HepG2 (cell line): ENCODE measurements around the gene EFNA3. TPM values are rescaled to one million over a fixed set of nuclear protein-coding genes. Genes with fewer than 3 reads are reported as not detected.

Experiments
- CBFB ChIP-seq: sonication (generic); formaldehyde crosslinking; IDR thresholded peaks from 2 replicates; pipeline ENCODE4 v1.4.0; 2020; ENCODE audit warnings: missing genetic modification reagents
- DR1 ChIP-seq: sonication (generic); formaldehyde crosslinking; IDR thresholded peaks from 2 replicates; pipeline ENCODE4 v1.8.0; 2021; ENCODE audit warnings: mild to moderate bottlenecking, missing genetic modification reagents, inconsistent platforms
- NFE2L1 ChIP-seq: sonication (generic); formaldehyde crosslinking; IDR thresholded peaks from 2 replicates; pipeline ENCODE4 v1.4.0; 2020; ENCODE audit warnings: missing genetic modification reagents, mild to moderate bottlenecking, borderline replicate concordance
- PTBP1 ChIP-seq: fragments of 200-400 bp; formaldehyde crosslinking; IDR thresholded peaks from 2 replicates; pipeline ENCODE4 v1.6.1; 2018; ENCODE audit warnings: low read length, low read depth; ENCODE audit not compliant: poor library complexity, severe bottlenecking
- REPIN1 ChIP-seq: sonication (generic); formaldehyde crosslinking; IDR thresholded peaks from 2 replicates; pipeline ENCODE4 v1.8.0; 2022; ENCODE audit warnings: missing genetic modification reagents, low read depth, mild to moderate bottlenecking, borderline replicate concordance
- SAFB2 ChIP-seq: sonication (generic); formaldehyde crosslinking; IDR thresholded peaks from 2 replicates; pipeline ENCODE4 v1.5.1; 2020; ENCODE audit warnings: missing genetic modification reagents, low read depth, mild to moderate bottlenecking, borderline replicate concordance
- SPEN ChIP-seq: sonication (generic); formaldehyde crosslinking; IDR thresholded peaks from 2 replicates; pipeline ENCODE4 v1.5.1; 2020; ENCODE audit warnings: low read depth, mild to moderate bottlenecking, missing genetic modification reagents
- STAG1 ChIP-seq: sonication (generic); formaldehyde crosslinking; IDR thresholded peaks from 2 replicates; pipeline ENCODE4 v1.4.0; 2020; ENCODE audit warnings: missing genetic modification reagents
- THYN1 ChIP-seq: sonication (generic); formaldehyde crosslinking; IDR thresholded peaks from 2 replicates; pipeline ENCODE4 v1.8.1; 2023; ENCODE audit warnings: low read depth, mild to moderate bottlenecking, moderate library complexity, missing genetic modification reagents, borderline replicate concordance
- ZMYM2 ChIP-seq: sonication (generic); formaldehyde crosslinking; IDR thresholded peaks from 2 replicates; pipeline ENCODE4 v1.8.0; 2022; ENCODE audit warnings: mild to moderate bottlenecking, missing genetic modification reagents
- polyA plus RNA-seq, 8 experiments: library from polyadenylated mRNA; depleted of rRNA in 3 of 8; stranded (reverse) in 7 of 8; unstranded in 1 of 8; fragments of >200 nt; fragmentation: Illumina TruSeq in 4 of 8; extraction: Trizol in 4 of 8; gene quantifications; 2 replicates each; pipeline versions ENCODE4 v1.2.1 to v1.2.3, GENCODE V29; 2011 to 2016; ENCODE audit warnings: low read depth in 4 of 8, missing spikeins in 1 of 8, mixed read lengths in 1 of 8; ENCODE audit not compliant: insufficient read depth in 1 of 8
- total RNA-seq, 5 experiments: library from RNA; depleted of rRNA; stranded (reverse); fragments of >200 nt; fragmentation: Illumina TruSeq; extraction: Trizol; gene quantifications; 2 replicates each; pipeline ENCODE4 v1.2.3, GENCODE V29; 2016; ENCODE audit warnings: low read depth in 1 of 5
- TF ChIP-seq, protein P1 (sequence below): sonication (generic); formaldehyde crosslinking; IDR thresholded peaks from 2 replicates; pipeline ENCODE4 v1.5.0; 2020; ENCODE audit warnings: missing genetic modification reagents
- TF ChIP-seq, protein P2 (sequence below): sonication (generic); formaldehyde crosslinking; IDR thresholded peaks from 2 replicates; pipeline ENCODE4 v1.8.1; 2023; ENCODE audit warnings: mild to moderate bottlenecking, missing genetic modification reagents
- TF ChIP-seq, protein P3 (sequence below): sonication (generic); formaldehyde crosslinking; IDR thresholded peaks from 2 replicates; pipeline ENCODE4; 2020; ENCODE audit warnings: missing genetic modification reagents, mild to moderate bottlenecking, borderline replicate concordance
- TF ChIP-seq, protein P4 (sequence below): IDR thresholded peaks from 2 replicates; pipeline ENCODE4 v1.6.1; 2016; ENCODE audit warnings: mild to moderate bottlenecking
- TF ChIP-seq, protein P5 (sequence below): IDR thresholded peaks from 2 replicates; pipeline ENCODE4 v1.6.1; 2018; ENCODE audit warnings: missing genetic modification reagents
- TF ChIP-seq, protein P6 (sequence below): sonication (generic); formaldehyde crosslinking; IDR thresholded peaks from 2 replicates; pipeline ENCODE4 v1.5.0; 2020; ENCODE audit warnings: missing genetic modification reagents
- TF ChIP-seq, protein P7 (sequence below): IDR thresholded peaks from 2 replicates; pipeline ENCODE4 v1.6.1; 2016; ENCODE audit warnings: control low read depth

EFNA3 gene
- total and polyA plus RNA-seq, 2 of the 13 experiments (the other 11 are each of a cell fraction or from before 2014, with no cell fraction given) = 1.0 to 5.7 TPM

DNA sequence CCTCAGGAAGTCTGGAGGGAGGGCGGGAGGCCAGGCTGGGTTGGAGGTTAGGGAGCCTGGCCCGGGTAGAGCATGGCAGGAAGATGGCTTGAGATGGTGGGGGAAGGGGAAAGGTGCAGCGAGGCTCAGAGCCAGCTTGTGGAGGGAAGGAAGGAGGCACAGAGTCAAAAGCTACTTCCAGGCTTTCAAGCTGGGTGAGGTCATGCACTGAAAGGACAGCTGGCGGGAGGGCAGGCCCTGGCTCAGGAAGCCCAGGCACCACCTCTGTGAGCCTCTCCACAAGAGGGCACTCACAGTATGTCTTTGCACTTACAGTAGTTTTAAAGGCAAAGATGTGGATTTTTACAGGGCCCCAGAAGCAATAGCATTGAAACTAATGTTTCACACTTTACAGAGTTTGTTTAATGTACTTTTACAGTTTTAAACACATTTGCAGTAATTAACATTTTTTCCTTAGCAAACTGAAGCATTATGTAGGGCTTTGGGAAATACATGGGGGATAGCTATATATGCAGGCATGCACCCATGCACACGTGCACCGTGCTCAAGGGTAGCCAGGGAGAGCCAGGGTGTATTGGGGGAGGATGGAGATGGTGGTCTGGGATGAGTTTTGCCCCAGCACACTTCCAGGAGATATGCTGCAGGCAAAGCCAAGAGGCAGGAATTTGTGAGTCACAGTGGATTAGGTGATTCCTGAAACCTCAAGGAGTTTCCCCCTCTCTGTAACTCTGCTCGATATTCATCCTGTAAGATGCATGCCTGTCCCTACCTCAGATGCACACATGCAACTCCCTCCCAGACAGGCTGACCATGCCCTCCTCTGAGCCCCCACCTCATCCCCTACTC is 33.6 kb upstream of the EFNA3 start (continued):
- TF ChIP-seq, protein P1, sequence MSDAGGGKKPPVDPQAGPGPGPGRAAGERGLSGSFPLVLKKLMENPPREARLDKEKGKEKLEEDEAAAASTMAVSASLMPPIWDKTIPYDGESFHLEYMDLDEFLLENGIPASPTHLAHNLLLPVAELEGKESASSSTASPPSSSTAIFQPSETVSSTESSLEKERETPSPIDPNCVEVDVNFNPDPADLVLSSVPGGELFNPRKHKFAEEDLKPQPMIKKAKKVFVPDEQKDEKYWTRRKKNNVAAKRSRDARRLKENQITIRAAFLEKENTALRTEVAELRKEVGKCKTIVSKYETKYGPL (CRISPR knock-in tag) = no peak
- no peak for TF ChIP-seq ZMYM2
- TF ChIP-seq, protein P2, sequence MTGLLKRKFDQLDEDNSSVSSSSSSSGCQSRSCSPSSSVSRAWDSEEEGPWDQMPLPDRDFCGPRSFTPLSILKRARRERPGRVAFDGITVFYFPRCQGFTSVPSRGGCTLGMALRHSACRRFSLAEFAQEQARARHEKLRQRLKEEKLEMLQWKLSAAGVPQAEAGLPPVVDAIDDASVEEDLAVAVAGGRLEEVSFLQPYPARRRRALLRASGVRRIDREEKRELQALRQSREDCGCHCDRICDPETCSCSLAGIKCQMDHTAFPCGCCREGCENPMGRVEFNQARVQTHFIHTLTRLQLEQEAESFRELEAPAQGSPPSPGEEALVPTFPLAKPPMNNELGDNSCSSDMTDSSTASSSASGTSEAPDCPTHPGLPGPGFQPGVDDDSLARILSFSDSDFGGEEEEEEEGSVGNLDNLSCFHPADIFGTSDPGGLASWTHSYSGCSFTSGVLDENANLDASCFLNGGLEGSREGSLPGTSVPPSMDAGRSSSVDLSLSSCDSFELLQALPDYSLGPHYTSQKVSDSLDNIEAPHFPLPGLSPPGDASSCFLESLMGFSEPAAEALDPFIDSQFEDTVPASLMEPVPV (CRISPR knock-in tag) = no peak
- TF ChIP-seq, protein P3, sequence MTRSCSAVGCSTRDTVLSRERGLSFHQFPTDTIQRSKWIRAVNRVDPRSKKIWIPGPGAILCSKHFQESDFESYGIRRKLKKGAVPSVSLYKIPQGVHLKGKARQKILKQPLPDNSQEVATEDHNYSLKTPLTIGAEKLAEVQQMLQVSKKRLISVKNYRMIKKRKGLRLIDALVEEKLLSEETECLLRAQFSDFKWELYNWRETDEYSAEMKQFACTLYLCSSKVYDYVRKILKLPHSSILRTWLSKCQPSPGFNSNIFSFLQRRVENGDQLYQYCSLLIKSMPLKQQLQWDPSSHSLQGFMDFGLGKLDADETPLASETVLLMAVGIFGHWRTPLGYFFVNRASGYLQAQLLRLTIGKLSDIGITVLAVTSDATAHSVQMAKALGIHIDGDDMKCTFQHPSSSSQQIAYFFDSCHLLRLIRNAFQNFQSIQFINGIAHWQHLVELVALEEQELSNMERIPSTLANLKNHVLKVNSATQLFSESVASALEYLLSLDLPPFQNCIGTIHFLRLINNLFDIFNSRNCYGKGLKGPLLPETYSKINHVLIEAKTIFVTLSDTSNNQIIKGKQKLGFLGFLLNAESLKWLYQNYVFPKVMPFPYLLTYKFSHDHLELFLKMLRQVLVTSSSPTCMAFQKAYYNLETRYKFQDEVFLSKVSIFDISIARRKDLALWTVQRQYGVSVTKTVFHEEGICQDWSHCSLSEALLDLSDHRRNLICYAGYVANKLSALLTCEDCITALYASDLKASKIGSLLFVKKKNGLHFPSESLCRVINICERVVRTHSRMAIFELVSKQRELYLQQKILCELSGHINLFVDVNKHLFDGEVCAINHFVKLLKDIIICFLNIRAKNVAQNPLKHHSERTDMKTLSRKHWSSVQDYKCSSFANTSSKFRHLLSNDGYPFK (CRISPR knock-in tag) = no peak
- no peak for TF ChIP-seq SAFB2 (CRISPR knock-in tag)
- TF ChIP-seq DR1 (CRISPR knock-in tag) = no peak
- no peak for TF ChIP-seq PTBP1
- TF ChIP-seq, protein P4, sequence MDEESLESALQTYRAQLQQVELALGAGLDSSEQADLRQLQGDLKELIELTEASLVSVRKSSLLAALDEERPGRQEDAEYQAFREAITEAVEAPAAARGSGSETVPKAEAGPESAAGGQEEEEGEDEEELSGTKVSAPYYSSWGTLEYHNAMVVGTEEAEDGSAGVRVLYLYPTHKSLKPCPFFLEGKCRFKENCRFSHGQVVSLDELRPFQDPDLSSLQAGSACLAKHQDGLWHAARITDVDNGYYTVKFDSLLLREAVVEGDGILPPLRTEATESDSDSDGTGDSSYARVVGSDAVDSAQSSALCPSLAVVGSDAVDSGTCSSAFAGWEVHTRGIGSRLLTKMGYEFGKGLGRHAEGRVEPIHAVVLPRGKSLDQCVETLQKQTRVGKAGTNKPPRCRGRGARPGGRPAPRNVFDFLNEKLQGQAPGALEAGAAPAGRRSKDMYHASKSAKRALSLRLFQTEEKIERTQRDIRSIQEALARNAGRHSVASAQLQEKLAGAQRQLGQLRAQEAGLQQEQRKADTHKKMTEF = 0 out of 2 replicates have a peak, but pooled peaks have one; percentile 41
- 0 out of 2 replicates have a peak, but pooled peaks have one; percentile 29 for TF ChIP-seq CBFB
- TF ChIP-seq, protein P5, sequence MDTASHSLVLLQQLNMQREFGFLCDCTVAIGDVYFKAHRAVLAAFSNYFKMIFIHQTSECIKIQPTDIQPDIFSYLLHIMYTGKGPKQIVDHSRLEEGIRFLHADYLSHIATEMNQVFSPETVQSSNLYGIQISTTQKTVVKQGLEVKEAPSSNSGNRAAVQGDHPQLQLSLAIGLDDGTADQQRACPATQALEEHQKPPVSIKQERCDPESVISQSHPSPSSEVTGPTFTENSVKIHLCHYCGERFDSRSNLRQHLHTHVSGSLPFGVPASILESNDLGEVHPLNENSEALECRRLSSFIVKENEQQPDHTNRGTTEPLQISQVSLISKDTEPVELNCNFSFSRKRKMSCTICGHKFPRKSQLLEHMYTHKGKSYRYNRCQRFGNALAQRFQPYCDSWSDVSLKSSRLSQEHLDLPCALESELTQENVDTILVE (CRISPR knock-in tag) = 0 out of 2 replicates have a peak, but pooled peaks have one; percentile 39
- TF ChIP-seq, protein P6, sequence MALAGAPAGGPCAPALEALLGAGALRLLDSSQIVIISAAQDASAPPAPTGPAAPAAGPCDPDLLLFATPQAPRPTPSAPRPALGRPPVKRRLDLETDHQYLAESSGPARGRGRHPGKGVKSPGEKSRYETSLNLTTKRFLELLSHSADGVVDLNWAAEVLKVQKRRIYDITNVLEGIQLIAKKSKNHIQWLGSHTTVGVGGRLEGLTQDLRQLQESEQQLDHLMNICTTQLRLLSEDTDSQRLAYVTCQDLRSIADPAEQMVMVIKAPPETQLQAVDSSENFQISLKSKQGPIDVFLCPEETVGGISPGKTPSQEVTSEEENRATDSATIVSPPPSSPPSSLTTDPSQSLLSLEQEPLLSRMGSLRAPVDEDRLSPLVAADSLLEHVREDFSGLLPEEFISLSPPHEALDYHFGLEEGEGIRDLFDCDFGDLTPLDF (CRISPR knock-in tag) = no peak
- no peak for TF ChIP-seq REPIN1 (CRISPR knock-in tag)
- peak; percentile 77 for TF ChIP-seq STAG1
- TF ChIP-seq NFE2L1 (CRISPR knock-in tag) = no peak
- no peak for TF ChIP-seq SPEN (CRISPR knock-in tag)
- no peak for TF ChIP-seq THYN1 (CRISPR knock-in tag)
- TF ChIP-seq, protein P7, sequence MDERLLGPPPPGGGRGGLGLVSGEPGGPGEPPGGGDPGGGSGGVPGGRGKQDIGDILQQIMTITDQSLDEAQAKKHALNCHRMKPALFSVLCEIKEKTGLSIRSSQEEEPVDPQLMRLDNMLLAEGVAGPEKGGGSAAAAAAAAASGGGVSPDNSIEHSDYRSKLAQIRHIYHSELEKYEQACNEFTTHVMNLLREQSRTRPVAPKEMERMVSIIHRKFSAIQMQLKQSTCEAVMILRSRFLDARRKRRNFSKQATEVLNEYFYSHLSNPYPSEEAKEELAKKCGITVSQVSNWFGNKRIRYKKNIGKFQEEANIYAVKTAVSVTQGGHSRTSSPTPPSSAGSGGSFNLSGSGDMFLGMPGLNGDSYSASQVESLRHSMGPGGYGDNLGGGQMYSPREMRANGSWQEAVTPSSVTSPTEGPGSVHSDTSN (CRISPR knock-in tag) = no peak
